ENCODE data around the gene ZC3H4.

Gene ZC3H4

GRCh38 chr19:47113850-47114651 lies 475 bp upstream of the ZC3H4 start:
- peaks cover 9% of the 10 kb centered on the region for H3K36me3 ChIP-seq (ENCODE audit: control insufficient read depth, insufficient read depth, low read length)
- peaks cover 15% of the 10 kb centered on the region for H3K4me1 ChIP-seq (ENCODE audit: control insufficient read depth, insufficient read depth, low read length)
- H3K9ac ChIP-seq (ENCODE audit: low read depth, low read length), result peak overlapping the region; percentile 17
- no peaks in the 10 kb centered on the region for H3K27me3 ChIP-seq (ENCODE audit: control insufficient read depth, insufficient read depth, low read length)
- H3K4me3 ChIP-seq (ENCODE audit: low read depth, low read length), result peak overlapping the region; percentile 85
- H3K27ac ChIP-seq (ENCODE audit: low read depth, low read length), result peak overlapping the region; percentile 100
- no peaks in the 10 kb centered on the region for H3K9me3 ChIP-seq (ENCODE audit: control insufficient read depth, insufficient read depth, low read length)

- Histone ChIP-seq H3K9me3 (ENCODE audit: control insufficient read depth, insufficient read depth, low read length) (no peaks in the 10 kb centered on the region), H3K36me3 (ENCODE audit: control insufficient read depth, insufficient read depth, low read length) (peaks cover 11% of the 10 kb centered on the region), H3K9ac (ENCODE audit: low read depth, low read length) (peak overlapping the region; percentile 97), H3K27ac (ENCODE audit: low read depth, low read length) (peak overlapping the region; percentile 100), H3K4me1 (ENCODE audit: control insufficient read depth, insufficient read depth, low read length) (peaks cover 32% of the 10 kb centered on the region), H3K4me3 (ENCODE audit: low read depth, low read length) (peak overlapping the region; percentile 85), H3K27me3 (ENCODE audit: control insufficient read depth, insufficient read depth, low read length) (no peaks in the 10 kb centered on the region)
Measured at GRCh38 chr19:47112166-47112996, 1.2 kb downstream of the ZC3H4 start.

DNA sequence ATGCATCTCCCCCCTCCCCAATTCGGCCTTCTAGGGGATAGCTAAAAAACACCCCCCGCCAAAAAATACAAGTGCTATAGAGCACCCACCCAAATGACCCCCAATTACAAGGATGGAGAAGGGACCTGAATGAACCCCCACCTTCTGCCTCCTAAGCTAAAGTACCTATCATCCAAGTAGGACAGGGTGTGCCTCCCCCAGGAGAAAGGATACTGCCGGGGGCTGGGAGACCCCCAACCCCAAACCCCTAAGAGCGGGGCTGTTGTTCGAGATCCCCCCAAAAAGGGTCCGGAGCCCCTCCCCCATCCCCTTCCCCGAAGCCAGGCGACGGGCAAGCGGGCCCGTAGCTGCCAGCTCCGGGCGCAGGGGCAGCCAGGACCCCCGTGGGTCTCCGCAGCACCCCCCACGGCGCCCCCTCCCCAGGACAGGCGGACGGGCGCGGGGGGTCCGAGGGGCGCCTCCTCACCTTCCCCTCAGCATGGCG lies 1.9 kb downstream of the ZC3H4 start:
- H3K27ac ChIP-seq (ENCODE audit: low read depth, low read length), result peak overlapping the region; percentile 100
- H3K9me3 ChIP-seq (ENCODE audit: control insufficient read depth, insufficient read depth, low read length), result no peaks in the 10 kb centered on the region
- peak overlapping the region; percentile 85 for H3K4me3 ChIP-seq (ENCODE audit: low read depth, low read length)
- peaks cover 36% of the 10 kb centered on the region for H3K4me1 ChIP-seq (ENCODE audit: control insufficient read depth, insufficient read depth, low read length)
- peaks cover 17% of the 10 kb centered on the region for H3K36me3 ChIP-seq (ENCODE audit: control insufficient read depth, insufficient read depth, low read length)
- H3K27me3 ChIP-seq (ENCODE audit: control insufficient read depth, insufficient read depth, low read length), result no peaks in the 10 kb centered on the region
- H3K9ac ChIP-seq (ENCODE audit: low read depth, low read length), result peak overlapping the region; percentile 97

- H3K4me1 ChIP-seq (ENCODE audit: control insufficient read depth, insufficient read depth, low read length), result peaks cover 36% of the 10 kb centered on the region
- H3K9ac ChIP-seq (ENCODE audit: low read depth, low read length), result peak overlapping the region; percentile 97
- H3K9me3 ChIP-seq (ENCODE audit: control insufficient read depth, insufficient read depth, low read length), result no peaks in the 10 kb centered on the region
- peaks cover 23% of the 10 kb centered on the region for H3K36me3 ChIP-seq (ENCODE audit: control insufficient read depth, insufficient read depth, low read length)
- no peaks in the 10 kb centered on the region for H3K27me3 ChIP-seq (ENCODE audit: control insufficient read depth, insufficient read depth, low read length)
- peak overlapping the region; percentile 100 for H3K27ac ChIP-seq (ENCODE audit: low read depth, low read length)
- peak overlapping the region; percentile 85 for H3K4me3 ChIP-seq (ENCODE audit: low read depth, low read length)
Measured at GRCh38 chr19:47111006-47111621, 2.5 kb downstream of the ZC3H4 start.

- H3K4me3 ChIP-seq (ENCODE audit: low read depth, low read length), result peak overlapping the region; percentile 85
- H3K9ac ChIP-seq (ENCODE audit: low read depth, low read length), result peak overlapping the region; percentile 97
- H3K9me3 ChIP-seq (ENCODE audit: control insufficient read depth, insufficient read depth, low read length), result no peaks in the 10 kb centered on the region
- H3K27ac ChIP-seq (ENCODE audit: low read depth, low read length), result peak overlapping the region; percentile 100
- peaks cover 28% of the 10 kb centered on the region for H3K36me3 ChIP-seq (ENCODE audit: control insufficient read depth, insufficient read depth, low read length)
- no peaks in the 10 kb centered on the region for H3K27me3 ChIP-seq (ENCODE audit: control insufficient read depth, insufficient read depth, low read length)
- H3K4me1 ChIP-seq (ENCODE audit: control insufficient read depth, insufficient read depth, low read length), result peaks cover 36% of the 10 kb centered on the region
Measured at GRCh38 chr19:47110521-47111005, 3.0 kb downstream of the ZC3H4 start.

DNA sequence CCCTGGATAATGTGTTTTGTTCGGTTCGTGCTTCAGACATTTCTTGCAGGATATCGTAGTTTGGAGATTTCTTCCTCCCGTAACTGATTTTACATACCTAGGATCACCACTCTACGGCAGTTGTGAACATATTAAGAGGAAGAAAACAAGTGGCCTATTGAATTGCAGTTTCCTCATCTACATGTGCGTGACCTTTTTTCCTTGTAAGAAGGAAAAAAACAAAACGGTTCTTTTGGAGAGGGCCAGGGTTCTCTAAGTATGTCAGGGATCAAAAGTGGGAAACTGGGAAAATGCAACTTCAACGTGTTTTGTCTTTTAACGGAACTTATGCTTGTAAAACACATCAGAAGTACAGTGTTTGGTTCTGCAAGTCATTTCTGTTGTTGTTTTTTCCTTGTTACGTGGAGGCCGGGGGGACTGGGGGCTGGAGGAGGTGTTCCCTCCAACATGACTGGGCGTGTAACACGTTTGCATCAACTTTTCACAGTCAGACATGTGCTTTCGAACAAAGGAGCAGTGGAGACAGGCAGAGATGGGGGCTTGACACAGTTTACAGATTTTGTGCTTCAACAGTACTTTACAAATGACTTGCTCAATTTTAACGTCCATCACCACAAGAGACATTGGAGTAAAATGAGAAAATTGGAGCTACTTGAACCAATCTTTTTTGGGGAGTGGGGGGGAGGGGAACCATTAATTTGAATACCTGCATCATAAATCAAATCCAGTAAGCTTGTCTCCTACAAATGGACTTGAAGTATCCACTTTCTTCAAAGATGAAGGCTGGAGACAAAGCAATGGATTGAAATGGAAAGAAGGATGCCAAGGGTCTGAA lies 3.8 kb downstream of the ZC3H4 start:
- Histone ChIP-seq H3K4me1 (ENCODE audit: control insufficient read depth, insufficient read depth, low read length) (peaks cover 36% of the 10 kb centered on the region), H3K9ac (ENCODE audit: low read depth, low read length) (peak overlapping the region; percentile 97), H3K36me3 (ENCODE audit: control insufficient read depth, insufficient read depth, low read length) (peaks cover 35% of the 10 kb centered on the region), H3K4me3 (ENCODE audit: low read depth, low read length) (peak overlapping the region; percentile 85), H3K9me3 (ENCODE audit: control insufficient read depth, insufficient read depth, low read length) (no peaks in the 10 kb centered on the region), H3K27ac (ENCODE audit: low read depth, low read length) (peak overlapping the region; percentile 100), H3K27me3 (ENCODE audit: control insufficient read depth, insufficient read depth, low read length) (no peaks in the 10 kb centered on the region)

GRCh38 chr19:47109177-47109540 lies 4.4 kb downstream of the ZC3H4 start:
- Histone ChIP-seq H3K9ac (ENCODE audit: low read depth, low read length) (peak overlapping the region; percentile 97), H3K4me1 (ENCODE audit: control insufficient read depth, insufficient read depth, low read length) (peaks cover 35% of the 10 kb centered on the region), H3K36me3 (ENCODE audit: control insufficient read depth, insufficient read depth, low read length) (peaks cover 41% of the 10 kb centered on the region), H3K27ac (ENCODE audit: low read depth, low read length) (peak overlapping the region; percentile 100), H3K4me3 (ENCODE audit: low read depth, low read length) (peak overlapping the region; percentile 85), H3K9me3 (ENCODE audit: control insufficient read depth, insufficient read depth, low read length) (no peaks in the 10 kb centered on the region), H3K27me3 (ENCODE audit: control insufficient read depth, insufficient read depth, low read length) (no peaks in the 10 kb centered on the region)

DNA sequence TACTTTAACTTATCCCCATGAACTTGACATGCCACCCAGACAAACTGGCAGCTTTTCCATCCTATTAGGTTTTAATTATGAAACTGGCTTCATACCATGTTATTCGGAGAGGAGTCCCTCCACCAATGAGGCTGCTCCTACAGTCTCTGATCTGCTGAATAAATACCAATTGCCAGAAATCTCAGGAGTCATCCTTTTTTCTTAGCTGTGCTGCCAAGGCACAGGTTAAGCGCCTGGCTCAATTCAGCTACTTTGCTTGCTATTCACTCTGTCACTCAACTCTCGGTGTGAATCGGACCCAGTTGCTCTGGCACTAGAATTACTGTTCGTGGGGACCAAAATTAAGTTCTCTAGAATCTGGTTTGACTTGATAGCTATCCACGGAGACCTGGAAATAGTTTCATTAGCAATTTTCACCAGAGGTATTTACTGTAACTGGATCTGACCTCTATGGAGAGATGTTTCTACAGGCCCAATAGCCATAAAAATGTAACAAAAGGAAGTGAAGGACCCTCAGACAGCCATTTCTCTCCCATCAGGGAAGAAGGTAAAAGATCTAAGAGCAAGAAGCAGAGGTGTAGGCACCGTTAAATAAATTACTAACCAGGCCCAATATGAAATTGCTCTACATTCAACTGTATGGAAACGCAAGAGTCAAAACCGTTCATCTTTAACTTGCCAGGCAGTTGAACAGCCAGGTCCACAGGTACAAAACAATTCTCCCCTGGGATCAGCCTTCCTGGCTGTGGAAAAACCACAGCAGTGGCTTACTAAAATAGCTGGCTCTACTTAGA lies 5.4 kb downstream of the ZC3H4 start:
- Histone ChIP-seq H3K9me3 (ENCODE audit: control insufficient read depth, insufficient read depth, low read length) (no peaks in the 10 kb centered on the region), H3K4me3 (ENCODE audit: low read depth, low read length) (peak overlapping the region; percentile 85; the same call in 1 of the 2 replicates), H3K36me3 (ENCODE audit: control insufficient read depth, insufficient read depth, low read length) (peaks cover 41% of the 10 kb centered on the region), H3K27me3 (ENCODE audit: control insufficient read depth, insufficient read depth, low read length) (no peaks in the 10 kb centered on the region), H3K9ac (ENCODE audit: low read depth, low read length) (peak overlapping the region; percentile 97; the same call in 1 of the 2 replicates), H3K4me1 (ENCODE audit: control insufficient read depth, insufficient read depth, low read length) (peaks cover 30% of the 10 kb centered on the region), H3K27ac (ENCODE audit: low read depth, low read length) (peak overlapping the region; percentile 100)

- Histone ChIP-seq H3K4me3 (ENCODE audit: low read depth, low read length) (no peak overlapping the region), H3K27ac (ENCODE audit: low read depth, low read length) (peak overlapping the region; percentile 100), H3K9ac (ENCODE audit: low read depth, low read length) (no peak overlapping the region), H3K9me3 (ENCODE audit: control insufficient read depth, insufficient read depth, low read length) (no peaks in the 10 kb centered on the region), H3K36me3 (ENCODE audit: control insufficient read depth, insufficient read depth, low read length) (peaks cover 41% of the 10 kb centered on the region), H3K27me3 (ENCODE audit: control insufficient read depth, insufficient read depth, low read length) (no peaks in the 10 kb centered on the region), H3K4me1 (ENCODE audit: control insufficient read depth, insufficient read depth, low read length) (peaks cover 35% of the 10 kb centered on the region)
Measured at GRCh38 chr19:47107202-47107952, 6.2 kb downstream of the ZC3H4 start.

Measured in HUES48 (cell line).